ENCODE measurements around the gene DCBLD2. TPM values are rescaled to one million over a fixed set of nuclear protein-coding genes. Genes with fewer than 3 reads are reported as not detected.

DCBLD2 gene
- total and polyA plus RNA-seq, 2 of the 13 experiments (the other 11 are each of a cell fraction or from before 2014, with no cell fraction given) = 43.8 to 56.9 TPM

GRCh38 chr3:98777286-98777685 lies 124.2 kb downstream of the DCBLD2 start (continued):
- TF ChIP-seq FOXP4 (CRISPR knock-in tag; IDR thresholded peaks at IDR 0.05) = peak; percentile 92
- TF ChIP-seq ZNF609 (CRISPR knock-in tag; IDR thresholded peaks at IDR 0.05; ENCODE audit: borderline replicate concordance) = peak; percentile 59; the same call in 1 of the 2 replicates
- TF ChIP-seq REPIN1 (CRISPR knock-in tag; IDR thresholded peaks at IDR 0.05; ENCODE audit: borderline replicate concordance, low read depth) = peak; percentile 19; the same call in 1 of the 2 replicates
- peak; percentile 79; the same call in 1 of the 2 replicates for TF ChIP-seq ZNF264 (CRISPR knock-in tag; IDR thresholded peaks at IDR 0.05)
- TF ChIP-seq ZMYM4 (CRISPR knock-in tag; IDR thresholded peaks at IDR 0.05) = peak; percentile 92
- TF ChIP-seq ZNF704 (CRISPR knock-in tag; IDR thresholded peaks at IDR 0.05; ENCODE audit: borderline replicate concordance) = no peak
- no peak for TF ChIP-seq BORCS8-MEF2B (CRISPR knock-in tag; IDR thresholded peaks at IDR 0.05)
- TF ChIP-seq ISL2 (CRISPR knock-in tag; IDR thresholded peaks at IDR 0.05) = peak; percentile 78; the same call in 1 of the 2 replicates
- no peak for TF ChIP-seq GZF1 (CRISPR knock-in tag; IDR thresholded peaks at IDR 0.05)
- TF ChIP-seq ZBTB8A (CRISPR knock-in tag; IDR thresholded peaks at IDR 0.05; ENCODE audit: borderline replicate concordance, low read depth) = 0 out of 2 replicates have a peak, but pooled peaks have one; percentile 18
- peak; percentile 74 for TF ChIP-seq TFAP4 (IDR thresholded peaks at IDR 0.05; ENCODE audit: borderline replicate concordance, low read depth)
- no peak for TF ChIP-seq ZNF180 (CRISPR knock-in tag; IDR thresholded peaks at IDR 0.05; ENCODE audit: borderline replicate concordance, low read depth)
- no peak for TF ChIP-seq GPBP1L1 (CRISPR knock-in tag; IDR thresholded peaks at IDR 0.05)
- TF ChIP-seq HNF4A (CRISPR knock-in tag; IDR thresholded peaks at IDR 0.05) = peak; percentile 69
- TF ChIP-seq NONO (IDR thresholded peaks at IDR 0.05) = no peak
- TF ChIP-seq NONO (CRISPR knock-in tag; conservative IDR thresholded peaks at IDR 0.05) = peak; percentile 29; the same call in 1 of the 2 replicates
- peak; percentile 98 for TF ChIP-seq TEAD3 (CRISPR knock-in tag; optimal IDR thresholded peaks at IDR 0.05; ENCODE audit: borderline replicate concordance)
- peak; percentile 47; the same call in 1 of the 2 replicates for TF ChIP-seq PITX1 (CRISPR knock-in tag; IDR thresholded peaks at IDR 0.05)
- no peak for TF ChIP-seq SIN3B (IDR thresholded peaks at IDR 0.05; ENCODE audit: low read length)
- peak; percentile 58 for TF ChIP-seq SAP130 (CRISPR knock-in tag; IDR thresholded peaks at IDR 0.05; ENCODE audit: low read depth)

Measured in HepG2 (cell line).